ENCODE results near the gene GNAS. TPM values are rescaled to one million over a fixed set of nuclear protein-coding genes. Genes with fewer than 3 reads are reported as not detected.

Gene GNAS
- total RNA-seq, 2 experiments from 2014 or later: 1,245 to 1,317 TPM

- peaks cover 21% of the 10 kb centered on the region for H3K4me1 ChIP-seq (ENCODE audit: insufficient read depth, low read length)
- ChIA-PET CTCF (no interaction called here), POLR2A (interaction anchor here (0.9 to 1.3 kb wide), 2 partner anchors 14 to 16 kb away, joined by 3 read pairs; no protein-coding TSS in a partner anchor)
- H3K4me3 ChIP-seq (ENCODE audit: low read length): no peak overlapping the region
- Mint-ChIP-seq H3K4me3 (no peak overlapping the region), H3K4me1 (ENCODE audit: low read depth) (peaks cover 32% of the 10 kb centered on the region), H3K9me3 (no peaks in the 10 kb centered on the region), H3K36me3 (ENCODE audit: low read depth) (no peaks in the 10 kb centered on the region), H3K27me3 (no peaks in the 10 kb centered on the region), H3K27ac (no peak overlapping the region)
- H3K9me3 ChIP-seq (ENCODE audit: control insufficient read depth in 1 of 2, insufficient read depth in 1 of 2, low read length in 2 of 2): no peaks in the 10 kb centered on the region
- no peak overlapping the region for H3K27ac ChIP-seq (ENCODE audit: low read depth in 1 of 2, low read length in 2 of 2)
- no peaks in the 10 kb centered on the region for H3K27me3 ChIP-seq (ENCODE audit: control insufficient read depth in 1 of 2, insufficient read depth in 2 of 2, low read length in 2 of 2)
- intact Hi-C loops (cut with DNase I, micrococcal nuclease): no loop called here
- DNase-seq: no peak
- TF ChIP-seq CTCF (IDR thresholded peaks at IDR 0.05): no peak
- no peaks in the 10 kb centered on the region for H3K36me3 ChIP-seq (ENCODE audit: insufficient read depth, low read length)
- no peak for ATAC-seq (ENCODE audit: poor library complexity)
Measured at GRCh38 chr20:58875111-58875510, 22.6 kb downstream of the GNAS start.

- H3K9me3 ChIP-seq (ENCODE audit: control insufficient read depth in 1 of 2, insufficient read depth in 1 of 2, low read length in 2 of 2): no peaks in the 10 kb centered on the region
- Mint-ChIP-seq H3K27me3 (no peaks in the 10 kb centered on the region), H3K4me1 (ENCODE audit: low read depth) (peaks cover 34% of the 10 kb centered on the region), H3K4me3 (no peak overlapping the region), H3K9me3 (no peaks in the 10 kb centered on the region), H3K36me3 (ENCODE audit: low read depth) (no peaks in the 10 kb centered on the region), H3K27ac (no peak overlapping the region)
- H3K27me3 ChIP-seq (ENCODE audit: control insufficient read depth in 1 of 2, insufficient read depth in 2 of 2, low read length in 2 of 2): no peaks in the 10 kb centered on the region
- POLR2A ChIA-PET: no interaction called here
- CTCF ChIA-PET: no interaction called here
- DNase-seq: no peak
- H3K27ac ChIP-seq (ENCODE audit: low read depth in 1 of 2, low read length in 2 of 2): no peak overlapping the region
- no peaks in the 10 kb centered on the region for H3K36me3 ChIP-seq (ENCODE audit: insufficient read depth, low read length)
- no peak overlapping the region for H3K4me3 ChIP-seq (ENCODE audit: low read length)
- no peak for TF ChIP-seq CTCF (IDR thresholded peaks at IDR 0.05)
- H3K4me1 ChIP-seq (ENCODE audit: insufficient read depth, low read length): peaks cover 18% of the 10 kb centered on the region
- intact Hi-C loops (cut with DNase I, micrococcal nuclease): no loop called here
- ATAC-seq (ENCODE audit: poor library complexity): no peak
Measured at GRCh38 chr20:58875541-58876134, 23.1 kb downstream of the GNAS start.

GRCh38 chr20:58876437-58876836 is 23.9 kb downstream of the GNAS start:
- Histone ChIP-seq H3K36me3 (ENCODE audit: insufficient read depth, low read length) (no peaks in the 10 kb centered on the region), H3K4me3 (ENCODE audit: low read length) (no peak overlapping the region), H3K9me3 (ENCODE audit: control insufficient read depth in 1 of 2, insufficient read depth in 1 of 2, low read length in 2 of 2) (no peaks in the 10 kb centered on the region), H3K27ac (ENCODE audit: low read depth in 1 of 2, low read length in 2 of 2) (no peak overlapping the region), H3K27me3 (ENCODE audit: control insufficient read depth in 1 of 2, insufficient read depth in 2 of 2, low read length in 2 of 2) (no peaks in the 10 kb centered on the region), H3K4me1 (ENCODE audit: insufficient read depth, low read length) (peaks cover 18% of the 10 kb centered on the region)
- Mint-ChIP-seq H3K4me3 (no peak overlapping the region), H3K27ac (peak overlapping the region; percentile 92), H3K9me3 (no peaks in the 10 kb centered on the region), H3K36me3 (ENCODE audit: low read depth) (no peaks in the 10 kb centered on the region), H3K27me3 (no peaks in the 10 kb centered on the region), H3K4me1 (ENCODE audit: low read depth) (peaks cover 34% of the 10 kb centered on the region)
- ATAC-seq (ENCODE audit: poor library complexity) (no peak), DNase-seq (no peak)
- POLR2A ChIA-PET: interaction anchor here (1.3 to 1.4 kb wide), 2 partner anchors 10 to 13 kb away, joined by 5 read pairs; no protein-coding TSS in a partner anchor
- no peak for TF ChIP-seq CTCF (IDR thresholded peaks at IDR 0.05)
- intact Hi-C loops (cut with DNase I, micrococcal nuclease): no loop called here
- CTCF ChIA-PET: no interaction called here

Data from CD4-positive, alpha-beta T cell (primary cell).